Measurements from ENCODE around the gene STON1. TPM values are rescaled to one million over a fixed set of nuclear protein-coding genes. Genes with fewer than 3 reads are reported as not detected.

The STON1 gene
- total and polyA plus RNA-seq, 2 donors: 1.8 to 2.9 TPM

GRCh38 chr2:48574353-48575287 lies 44.7 kb downstream of the STON1 start:
- 51% methylated on average over 9 of the region's 9 CpGs for WGBS
- DNase-seq (ENCODE audit: low read depth in 6 of 9, low spot score in 9 of 9): no peak
- no peaks in the 10 kb centered on the region for H3K36me3 ChIP-seq (ENCODE audit: control insufficient read depth in 2 of 2, insufficient read depth in 2 of 2, low read length in 1 of 2)
- no peaks in the 10 kb centered on the region for H3K9me3 ChIP-seq (ENCODE audit: control insufficient read depth in 2 of 2, insufficient read depth in 1 of 2, low read length in 1 of 2)
- no peaks in the 10 kb centered on the region for H3K27me3 ChIP-seq (ENCODE audit: control insufficient read depth in 2 of 2, insufficient read depth in 1 of 2, low read length in 1 of 2)
- H3K27ac ChIP-seq (ENCODE audit: low read depth in 1 of 2, low read length in 1 of 2): no peak overlapping the region
- no peaks in the 10 kb centered on the region for H3K4me1 ChIP-seq (ENCODE audit: control insufficient read depth in 2 of 2, insufficient read depth in 2 of 2, low read length in 2 of 2)
- no peak overlapping the region for H3K4me3 ChIP-seq (ENCODE audit: low read length in 2 of 2)

- DNase-seq (ENCODE audit: low read depth in 6 of 9, low spot score in 9 of 9): no peak
- 91% methylated on average over 4 of the region's 4 CpGs for WGBS
- no peaks in the 10 kb centered on the region for H3K4me1 ChIP-seq (ENCODE audit: control insufficient read depth in 2 of 2, insufficient read depth in 2 of 2, low read length in 2 of 2)
- no peak overlapping the region for H3K4me3 ChIP-seq (ENCODE audit: low read length in 2 of 2)
- H3K27ac ChIP-seq (ENCODE audit: low read depth in 1 of 2, low read length in 1 of 2): no peak overlapping the region
- H3K9me3 ChIP-seq (ENCODE audit: control insufficient read depth in 2 of 2, insufficient read depth in 1 of 2, low read length in 1 of 2): no peaks in the 10 kb centered on the region
- H3K36me3 ChIP-seq (ENCODE audit: control insufficient read depth in 2 of 2, insufficient read depth in 2 of 2, low read length in 1 of 2): no peaks in the 10 kb centered on the region
- H3K27me3 ChIP-seq (ENCODE audit: control insufficient read depth in 2 of 2, insufficient read depth in 1 of 2, low read length in 1 of 2): no peaks in the 10 kb centered on the region
Measured at GRCh38 chr2:48578313-48578712, 48.4 kb downstream of the STON1 start.

GRCh38 chr2:48583961-48584360 lies 54.0 kb downstream of the STON1 start:
- Histone ChIP-seq H3K4me1 (ENCODE audit: control insufficient read depth in 2 of 2, insufficient read depth in 2 of 2, low read length in 2 of 2) (no peaks in the 10 kb centered on the region), H3K36me3 (ENCODE audit: control insufficient read depth in 2 of 2, insufficient read depth in 2 of 2, low read length in 1 of 2) (no peaks in the 10 kb centered on the region), H3K9me3 (ENCODE audit: control insufficient read depth in 2 of 2, insufficient read depth in 1 of 2, low read length in 1 of 2) (no peaks in the 10 kb centered on the region), H3K27me3 (ENCODE audit: control insufficient read depth in 2 of 2, insufficient read depth in 1 of 2, low read length in 1 of 2) (no peaks in the 10 kb centered on the region), H3K27ac (ENCODE audit: low read depth in 1 of 2, low read length in 1 of 2) (no peak overlapping the region), H3K4me3 (ENCODE audit: low read length in 2 of 2) (no peak overlapping the region)
- no peak for DNase-seq (ENCODE audit: low read depth in 6 of 9, low spot score in 9 of 9)
- WGBS: 97% methylated on average over 3 of the region's 3 CpGs

- Histone ChIP-seq H3K36me3 (ENCODE audit: control insufficient read depth in 2 of 2, insufficient read depth in 2 of 2, low read length in 1 of 2) (no peaks in the 10 kb centered on the region), H3K4me1 (ENCODE audit: control insufficient read depth in 2 of 2, insufficient read depth in 2 of 2, low read length in 2 of 2) (no peaks in the 10 kb centered on the region), H3K27me3 (ENCODE audit: control insufficient read depth in 2 of 2, insufficient read depth in 1 of 2, low read length in 1 of 2) (no peaks in the 10 kb centered on the region), H3K4me3 (ENCODE audit: low read length in 2 of 2) (no peak overlapping the region), H3K9me3 (ENCODE audit: control insufficient read depth in 2 of 2, insufficient read depth in 1 of 2, low read length in 1 of 2) (no peaks in the 10 kb centered on the region), H3K27ac (ENCODE audit: low read depth in 1 of 2, low read length in 1 of 2) (no peak overlapping the region)
- 98% methylated on average over 4 of the region's 4 CpGs for WGBS
- DNase-seq (ENCODE audit: low read depth in 6 of 9, low spot score in 9 of 9): no peak
Measured at GRCh38 chr2:48584551-48584950, 54.6 kb downstream of the STON1 start.

GRCh38 chr2:48586433-48586832 lies 56.5 kb downstream of the STON1 start:
- WGBS: 66% methylated on average over 4 of the region's 4 CpGs
- no peak for DNase-seq (ENCODE audit: low read depth in 6 of 9, low spot score in 9 of 9)
- Histone ChIP-seq H3K27me3 (ENCODE audit: control insufficient read depth in 2 of 2, insufficient read depth in 1 of 2, low read length in 1 of 2) (no peaks in the 10 kb centered on the region), H3K4me1 (ENCODE audit: control insufficient read depth in 2 of 2, insufficient read depth in 2 of 2, low read length in 2 of 2) (no peaks in the 10 kb centered on the region), H3K36me3 (ENCODE audit: control insufficient read depth in 2 of 2, insufficient read depth in 2 of 2, low read length in 1 of 2) (no peaks in the 10 kb centered on the region), H3K9me3 (ENCODE audit: control insufficient read depth in 2 of 2, insufficient read depth in 1 of 2, low read length in 1 of 2) (no peaks in the 10 kb centered on the region), H3K27ac (ENCODE audit: low read depth in 1 of 2, low read length in 1 of 2) (no peak overlapping the region), H3K4me3 (ENCODE audit: low read length in 2 of 2) (no peak overlapping the region)

- no peaks in the 10 kb centered on the region for H3K27me3 ChIP-seq (ENCODE audit: control insufficient read depth in 2 of 2, insufficient read depth in 1 of 2, low read length in 1 of 2)
- no peaks in the 10 kb centered on the region for H3K36me3 ChIP-seq (ENCODE audit: control insufficient read depth in 2 of 2, insufficient read depth in 2 of 2, low read length in 1 of 2)
- WGBS: 98% methylated on average over 5 of the region's 5 CpGs
- H3K4me3 ChIP-seq (ENCODE audit: low read length in 2 of 2): no peak overlapping the region
- no peak for DNase-seq (ENCODE audit: low read depth in 6 of 9, low spot score in 9 of 9)
- H3K27ac ChIP-seq (ENCODE audit: low read depth in 1 of 2, low read length in 1 of 2): no peak overlapping the region
- no peaks in the 10 kb centered on the region for H3K4me1 ChIP-seq (ENCODE audit: control insufficient read depth in 2 of 2, insufficient read depth in 2 of 2, low read length in 2 of 2)
- no peaks in the 10 kb centered on the region for H3K9me3 ChIP-seq (ENCODE audit: control insufficient read depth in 2 of 2, insufficient read depth in 1 of 2, low read length in 1 of 2)
Measured at GRCh38 chr2:48587560-48587959, 57.6 kb downstream of the STON1 start.

GRCh38 chr2:48587961-48588360 lies 58.0 kb downstream of the STON1 start:
- DNase-seq (ENCODE audit: low read depth in 6 of 9, low spot score in 9 of 9): no peak
- H3K4me1 ChIP-seq (ENCODE audit: control insufficient read depth in 2 of 2, insufficient read depth in 2 of 2, low read length in 2 of 2): no peaks in the 10 kb centered on the region
- 98% methylated on average over 3 of the region's 3 CpGs for WGBS
- H3K27me3 ChIP-seq (ENCODE audit: control insufficient read depth in 2 of 2, insufficient read depth in 1 of 2, low read length in 1 of 2): no peaks in the 10 kb centered on the region
- H3K27ac ChIP-seq (ENCODE audit: low read depth in 1 of 2, low read length in 1 of 2): no peak overlapping the region
- no peaks in the 10 kb centered on the region for H3K9me3 ChIP-seq (ENCODE audit: control insufficient read depth in 2 of 2, insufficient read depth in 1 of 2, low read length in 1 of 2)
- no peak overlapping the region for H3K4me3 ChIP-seq (ENCODE audit: low read length in 2 of 2)
- H3K36me3 ChIP-seq (ENCODE audit: control insufficient read depth in 2 of 2, insufficient read depth in 2 of 2, low read length in 1 of 2): no peaks in the 10 kb centered on the region

GRCh38 chr2:48588745-48589144 lies 58.8 kb downstream of the STON1 start:
- no peak overlapping the region for H3K27ac ChIP-seq (ENCODE audit: low read depth in 1 of 2, low read length in 1 of 2)
- no peaks in the 10 kb centered on the region for H3K9me3 ChIP-seq (ENCODE audit: control insufficient read depth in 2 of 2, insufficient read depth in 1 of 2, low read length in 1 of 2)
- H3K4me1 ChIP-seq (ENCODE audit: control insufficient read depth in 2 of 2, insufficient read depth in 2 of 2, low read length in 2 of 2): no peaks in the 10 kb centered on the region
- H3K4me3 ChIP-seq (ENCODE audit: low read length in 2 of 2): no peak overlapping the region
- no peak for DNase-seq (ENCODE audit: low read depth in 6 of 9, low spot score in 9 of 9)
- no peaks in the 10 kb centered on the region for H3K27me3 ChIP-seq (ENCODE audit: control insufficient read depth in 2 of 2, insufficient read depth in 1 of 2, low read length in 1 of 2)
- 34% methylated on average over 1 of the region's 1 CpG for WGBS
- no peaks in the 10 kb centered on the region for H3K36me3 ChIP-seq (ENCODE audit: control insufficient read depth in 2 of 2, insufficient read depth in 2 of 2, low read length in 1 of 2)

- no peaks in the 10 kb centered on the region for H3K36me3 ChIP-seq (ENCODE audit: control insufficient read depth in 2 of 2, insufficient read depth in 2 of 2, low read length in 1 of 2)
- no peak overlapping the region for H3K27ac ChIP-seq (ENCODE audit: low read depth in 1 of 2, low read length in 1 of 2)
- no peak for DNase-seq (ENCODE audit: low read depth in 6 of 9, low spot score in 9 of 9)
- no peaks in the 10 kb centered on the region for H3K9me3 ChIP-seq (ENCODE audit: control insufficient read depth in 2 of 2, insufficient read depth in 1 of 2, low read length in 1 of 2)
- WGBS: 49% methylated on average over 5 of the region's 5 CpGs
- H3K4me1 ChIP-seq (ENCODE audit: control insufficient read depth in 2 of 2, insufficient read depth in 2 of 2, low read length in 2 of 2): no peaks in the 10 kb centered on the region
- no peak overlapping the region for H3K4me3 ChIP-seq (ENCODE audit: low read length in 2 of 2)
- H3K27me3 ChIP-seq (ENCODE audit: control insufficient read depth in 2 of 2, insufficient read depth in 1 of 2, low read length in 1 of 2): no peaks in the 10 kb centered on the region
Measured at GRCh38 chr2:48589170-48589767, 59.3 kb downstream of the STON1 start.
